Measurements from ENCODE around the gene LOXL3. TPM values are rescaled to one million over a fixed set of nuclear protein-coding genes. Genes with fewer than 3 reads are reported as not detected.

LOXL3 gene
- total RNA-seq, 1 experiment from 2014 or later: 5.8 TPM

- no peaks in the 10 kb centered on the region for H3K4me1 ChIP-seq (ENCODE audit: insufficient read depth, low read length)
- POLR2A ChIA-PET (ENCODE audit: unreplicated experiment): no interaction called here
- H3K9me2 ChIP-seq (replicated peaks; ENCODE audit: low read length): no peaks in the 10 kb centered on the region
- H3K36me3 ChIP-seq (ENCODE audit: low read depth, low read length): no peaks in the 10 kb centered on the region
- intact Hi-C loops (cut with micrococcal nuclease): no loop called here
- DNase-seq (no peak), ATAC-seq (0 out of 2 replicates have a peak, but pooled peaks have one; percentile 15)
- BruUV-seq (replicated peaks): no TSS peak
- TF ChIP-seq EZH2phosphoT487 (IDR thresholded peaks at IDR 0.05; ENCODE audit: borderline replicate concordance, low read length) (no peak), CTCF (conservative IDR thresholded peaks at IDR 0.05; ENCODE audit: low read depth, low read length) (no peak), EZH2 (IDR thresholded peaks at IDR 0.05; ENCODE audit: low read length, unreplicated experiment) (no peak)
- no peaks in the 10 kb centered on the region for H3K79me2 ChIP-seq (ENCODE audit: low read length)
- H2AFZ ChIP-seq (ENCODE audit: low read length): no peak overlapping the region
- CTCF ChIA-PET: no interaction called here
- no peaks in the 10 kb centered on the region for H3K9me3 ChIP-seq (ENCODE audit: low read length)
- no peaks in the 10 kb centered on the region for H4K20me1 ChIP-seq (ENCODE audit: low read length)
- no peak overlapping the region for H3K4me3 ChIP-seq (ENCODE audit: low read length)
- H3K9ac ChIP-seq (ENCODE audit: low read length): no peak overlapping the region
- H3F3A ChIP-seq (ENCODE audit: low read length, unreplicated experiment): no peaks in the 10 kb centered on the region
- H3K27me3 ChIP-seq (ENCODE audit: low read length): no peaks in the 10 kb centered on the region
- no peak overlapping the region for H3K4me2 ChIP-seq (ENCODE audit: low read length)
- no peak overlapping the region for H3K27ac ChIP-seq (ENCODE audit: low read length)
Observed at GRCh38 chr2:74593826-74594772, 40.4 kb upstream of the LOXL3 start.

GRCh38 chr2:74588664-74589063, 34.9 kb upstream of the LOXL3 start:
- Histone ChIP-seq H3K27ac (ENCODE audit: low read length) (no peak overlapping the region), H3K9me3 (ENCODE audit: low read length) (no peaks in the 10 kb centered on the region), H3K9me2 (replicated peaks; ENCODE audit: low read length) (no peaks in the 10 kb centered on the region), H3K4me1 (ENCODE audit: insufficient read depth, low read length) (peaks cover 15% of the 10 kb centered on the region), H4K20me1 (ENCODE audit: low read length) (no peaks in the 10 kb centered on the region), H3K9ac (ENCODE audit: low read length) (no peak overlapping the region), H3K4me2 (ENCODE audit: low read length) (no peak overlapping the region), H3F3A (ENCODE audit: low read length, unreplicated experiment) (no peaks in the 10 kb centered on the region), H3K36me3 (ENCODE audit: low read depth, low read length) (no peaks in the 10 kb centered on the region), H3K4me3 (ENCODE audit: low read length) (no peak overlapping the region), H3K27me3 (ENCODE audit: low read length) (no peaks in the 10 kb centered on the region), H3K79me2 (ENCODE audit: low read length) (no peaks in the 10 kb centered on the region), H2AFZ (ENCODE audit: low read length) (no peak overlapping the region)
- CTCF ChIA-PET: no interaction called here
- no TSS peak for BruUV-seq (replicated peaks)
- POLR2A ChIA-PET (ENCODE audit: unreplicated experiment): no interaction called here
- intact Hi-C loops (cut with micrococcal nuclease): loop anchor here (5.0 kb wide), 2 partner anchors 56 to 121 kb away; partner anchors contain the start of gene MOGS
- no peak for DNase-seq
- no peak for ATAC-seq
- TF ChIP-seq EZH2 (IDR thresholded peaks at IDR 0.05; ENCODE audit: low read length, unreplicated experiment): no peak
- TF ChIP-seq EZH2phosphoT487 (IDR thresholded peaks at IDR 0.05; ENCODE audit: borderline replicate concordance, low read length): no peak
- no peak for TF ChIP-seq CTCF (conservative IDR thresholded peaks at IDR 0.05; ENCODE audit: low read depth, low read length)

Measured in PC-3 (cell line).